SU-DHL-6 (cell line): ENCODE measurements around the gene MAP4K2.

Experiments
- CTCF ChIP-seq: fragments of 200-600 bp; sonication (generic); IDR thresholded peaks from one replicate; pipeline ENCODE4 v1.5.1; 2017; ENCODE audit warnings: antibody characterized with exemption, mild to moderate bottlenecking, low read length, moderate library complexity; ENCODE audit not compliant: insufficient read depth, poor library complexity, severe bottlenecking
- EZH2phosphoT487 ChIP-seq: fragments of 200-600 bp; sonication (generic), shearing (Covaris generic); conservative IDR thresholded peaks from 2 replicates; pipeline ENCODE4 v1.6.1; 2018; ENCODE audit warnings: mild to moderate bottlenecking, antibody characterized with exemption, low read length, moderate library complexity, mixed read lengths

- TF ChIP-seq CTCF (no peak), EZH2phosphoT487 (no peak)
Observed at GRCh38 chr11:64744544-64745188, 58.3 kb downstream of the MAP4K2 start.
